ENCODE data around the gene SNX33.
"Not testable (repeated sequence)": the region's sequence is repeated elsewhere in the genome, so short reads cannot be mapped to it uniquely, and the experiment has no call there.

SNX33 gene

DNA sequence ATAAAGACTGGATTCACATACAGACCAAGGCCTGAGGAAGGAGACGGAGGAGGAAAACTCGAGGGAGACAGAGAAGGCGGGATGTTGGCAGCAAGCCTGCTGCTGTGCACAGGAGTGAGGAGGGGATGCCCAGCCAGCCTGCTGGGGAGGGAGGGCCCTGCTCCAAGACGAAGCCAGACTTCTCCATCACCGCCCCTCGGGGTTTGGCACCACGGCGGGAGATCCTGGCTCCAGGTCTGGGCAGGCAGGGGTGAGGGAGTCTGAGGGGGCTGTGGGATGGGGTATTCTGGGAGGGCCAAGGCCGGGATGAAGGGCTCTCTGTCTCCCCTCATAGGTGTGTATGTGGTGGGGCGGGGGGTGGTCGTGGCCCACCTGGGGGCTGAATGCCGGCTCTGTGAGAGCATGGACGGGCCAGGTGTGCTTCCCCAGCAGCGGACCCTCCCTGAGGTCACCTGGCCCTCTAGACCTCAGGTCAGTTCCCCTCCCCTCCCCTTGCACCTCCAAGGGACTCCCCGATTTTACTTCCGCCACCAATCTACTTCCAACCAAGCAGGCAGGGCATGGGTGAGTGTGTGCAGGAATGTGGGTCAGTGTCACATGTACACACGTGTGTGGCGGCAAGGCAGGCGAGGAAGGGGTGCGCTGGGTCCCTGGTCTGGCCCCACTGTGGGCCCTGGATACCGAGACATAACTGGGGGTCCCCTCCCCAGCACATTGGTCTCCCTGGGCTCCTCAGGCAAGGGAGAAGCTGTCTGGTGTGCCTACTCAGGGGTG is 50.4 kb downstream of the SNX33 start:
- H3K27ac ChIP-seq (ENCODE audit: low read depth, low read length); H3K9ac ChIP-seq (ENCODE audit: low read length); H3K4me3 ChIP-seq (ENCODE audit: low read depth, low read length); H3K27me3 ChIP-seq (ENCODE audit: control insufficient read depth, insufficient read depth, low read length); H3K9me3 ChIP-seq (ENCODE audit: control insufficient read depth, insufficient read depth, low read depth, low read length); H3K36me3 ChIP-seq (ENCODE audit: control insufficient read depth, insufficient read depth, low read length): not testable (repeated sequence)
- peaks cover 23% of the 10 kb centered on the region for H3K4me1 ChIP-seq (ENCODE audit: control insufficient read depth, insufficient read depth, low read length)

DNA sequence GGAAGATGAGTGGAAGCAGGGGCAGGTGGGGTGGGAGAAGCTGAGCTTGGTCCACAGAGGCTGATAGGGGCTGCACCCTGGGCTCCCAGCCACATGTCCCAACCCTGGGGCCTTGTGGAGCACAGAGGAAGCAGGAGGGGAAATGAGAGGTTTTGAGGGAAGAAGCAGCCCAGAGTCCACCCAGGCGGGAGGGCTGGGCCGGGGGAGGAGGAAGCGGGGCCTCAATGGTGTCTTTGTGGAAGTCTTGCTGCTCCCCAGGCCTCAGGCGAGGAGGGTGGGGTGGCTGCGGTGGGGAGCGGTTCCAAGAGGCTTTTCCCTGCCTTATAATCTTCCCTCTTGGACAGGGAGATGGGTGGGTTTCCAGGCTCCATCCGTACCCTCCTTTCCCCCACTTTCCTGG is 51.8 kb downstream of the SNX33 start:
- not testable (repeated sequence) for H3K27ac ChIP-seq (ENCODE audit: low read depth, low read length); H3K9me3 ChIP-seq (ENCODE audit: control insufficient read depth, insufficient read depth, low read depth, low read length); H3K4me1 ChIP-seq (ENCODE audit: control insufficient read depth, insufficient read depth, low read length); H3K4me3 ChIP-seq (ENCODE audit: low read depth, low read length); H3K9ac ChIP-seq (ENCODE audit: low read length); H3K27me3 ChIP-seq (ENCODE audit: control insufficient read depth, insufficient read depth, low read length); H3K36me3 ChIP-seq (ENCODE audit: control insufficient read depth, insufficient read depth, low read length)

DNA sequence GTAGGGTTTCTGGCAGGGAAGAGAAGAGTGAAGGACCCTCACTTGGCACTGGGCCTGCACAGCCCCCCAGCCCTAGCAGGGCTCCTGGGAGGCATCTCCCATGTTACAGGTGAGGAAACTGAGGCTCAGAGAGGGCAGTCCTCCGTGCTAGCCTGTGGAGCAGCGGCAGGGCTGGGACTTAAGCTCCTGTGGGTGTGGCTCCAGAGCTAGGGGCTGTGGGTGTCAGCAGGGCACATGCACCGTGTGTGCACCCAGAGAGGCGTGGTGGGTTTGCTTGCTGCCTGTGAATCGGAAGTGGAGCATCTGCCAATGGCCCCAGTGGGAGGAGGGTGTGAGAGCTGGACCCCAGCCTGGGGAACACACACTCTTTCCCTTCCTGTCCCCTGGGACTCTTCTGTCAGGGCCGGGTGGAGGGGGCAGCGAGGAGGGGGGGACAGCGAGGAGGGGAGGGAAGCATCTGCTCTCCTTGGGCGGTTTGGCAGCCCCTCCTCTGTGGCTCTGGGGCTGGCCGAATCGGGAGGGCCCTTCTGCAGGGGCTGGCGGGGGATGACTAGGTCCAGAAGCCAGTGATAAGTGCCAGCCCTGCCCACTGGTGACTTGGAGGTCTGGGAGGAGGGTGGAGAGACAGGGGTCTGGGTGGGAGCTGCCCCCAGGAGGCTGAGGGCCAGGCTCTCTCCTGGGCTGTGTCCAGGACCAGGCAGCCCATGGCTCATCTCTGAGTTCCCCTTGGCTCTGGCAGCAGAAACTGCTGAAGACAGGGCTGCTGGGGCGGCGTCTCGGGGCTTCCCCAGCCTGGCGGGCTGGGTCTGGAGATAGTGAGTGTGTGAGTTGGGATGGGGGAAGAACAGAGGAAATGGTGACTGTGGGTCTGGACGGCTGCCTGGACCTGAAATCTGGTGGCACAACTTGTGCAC is 52.5 kb downstream of the SNX33 start:
- H3K9ac ChIP-seq (ENCODE audit: low read length); H3K9me3 ChIP-seq (ENCODE audit: control insufficient read depth, insufficient read depth, low read depth, low read length); H3K4me3 ChIP-seq (ENCODE audit: low read depth, low read length); H3K27me3 ChIP-seq (ENCODE audit: control insufficient read depth, insufficient read depth, low read length); H3K4me1 ChIP-seq (ENCODE audit: control insufficient read depth, insufficient read depth, low read length); H3K27ac ChIP-seq (ENCODE audit: low read depth, low read length); H3K36me3 ChIP-seq (ENCODE audit: control insufficient read depth, insufficient read depth, low read length): not testable (repeated sequence)

DNA sequence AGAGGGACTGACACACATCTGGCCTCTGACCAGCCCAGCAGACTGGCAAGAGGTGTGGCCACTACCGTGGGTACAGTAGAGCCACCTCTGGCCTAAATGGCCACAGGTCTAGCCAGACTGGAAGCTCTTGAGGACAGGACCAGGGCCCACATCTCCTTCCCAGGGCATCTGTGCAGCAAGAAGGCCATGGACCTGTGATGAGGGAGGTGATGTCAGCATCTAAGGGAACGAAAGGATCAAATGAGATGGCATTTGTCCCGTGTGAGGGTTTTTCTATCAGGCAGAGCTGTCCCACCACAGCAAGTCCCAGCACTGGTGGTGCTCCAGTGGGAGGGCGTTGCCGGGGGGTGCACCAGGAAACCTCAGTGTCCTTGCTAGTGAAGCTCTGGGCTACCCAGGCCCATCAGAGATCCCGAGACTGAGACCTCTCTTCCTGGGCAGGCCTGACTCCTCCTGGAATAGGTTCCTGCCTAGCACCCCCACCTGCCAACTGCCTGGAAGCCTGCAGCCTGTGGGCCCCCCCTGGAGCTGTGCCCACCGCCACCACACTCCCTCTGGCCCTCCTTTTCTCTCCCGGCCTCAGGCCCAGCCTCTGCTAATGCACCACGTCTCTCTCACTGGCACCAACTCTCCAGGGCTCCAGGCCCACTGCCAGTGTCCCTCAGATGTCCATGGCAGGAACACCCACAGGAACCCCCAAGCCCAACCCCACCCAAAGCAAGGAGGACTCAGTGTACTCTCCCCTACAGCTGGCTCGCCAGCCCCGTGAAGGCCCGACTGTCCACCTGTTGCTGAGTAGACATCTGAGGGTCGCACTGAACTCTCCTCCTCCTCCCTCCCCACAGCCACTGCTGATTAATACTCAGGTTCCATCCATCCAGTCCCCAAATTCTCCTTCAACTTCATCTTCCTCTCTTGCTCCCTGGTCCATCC is 53.6 kb downstream of the SNX33 start:
- not testable (repeated sequence) for H3K36me3 ChIP-seq (ENCODE audit: control insufficient read depth, insufficient read depth, low read length); H3K27me3 ChIP-seq (ENCODE audit: control insufficient read depth, insufficient read depth, low read length); H3K4me1 ChIP-seq (ENCODE audit: control insufficient read depth, insufficient read depth, low read length); H3K4me3 ChIP-seq (ENCODE audit: low read depth, low read length); H3K27ac ChIP-seq (ENCODE audit: low read depth, low read length); H3K9me3 ChIP-seq (ENCODE audit: control insufficient read depth, insufficient read depth, low read depth, low read length); H3K9ac ChIP-seq (ENCODE audit: low read length)

DNA sequence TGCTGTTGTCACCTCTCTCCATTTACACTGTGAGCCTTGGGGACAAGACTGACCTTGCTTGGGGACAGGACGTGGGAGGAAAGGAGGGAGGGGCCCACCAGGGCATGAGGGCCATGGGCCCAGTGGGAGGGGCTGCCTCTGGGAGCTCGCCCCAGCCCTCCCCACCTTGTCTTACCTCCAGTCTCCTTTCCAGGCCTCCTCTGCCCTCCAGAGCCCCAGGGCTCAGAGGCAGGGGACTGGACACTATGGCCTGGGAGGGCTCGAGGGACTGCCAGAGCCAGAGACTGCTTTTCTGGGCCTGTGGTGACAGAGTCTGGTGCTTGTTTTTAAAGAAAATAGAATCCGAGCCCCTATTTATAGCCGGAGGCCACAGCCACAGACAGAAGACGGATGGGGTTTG is 54.7 kb downstream of the SNX33 start:
- H3K36me3 ChIP-seq (ENCODE audit: control insufficient read depth, insufficient read depth, low read length) = no peaks in the 10 kb centered on the region
- no peak overlapping the region for H3K27ac ChIP-seq (ENCODE audit: low read depth, low read length)
- H3K9me3 ChIP-seq (ENCODE audit: control insufficient read depth, insufficient read depth, low read depth, low read length) = no peaks in the 10 kb centered on the region
- no peak overlapping the region for H3K4me3 ChIP-seq (ENCODE audit: low read depth, low read length)
- peaks cover 3% of the 10 kb centered on the region; the same call in 1 of the 2 replicates for H3K4me1 ChIP-seq (ENCODE audit: control insufficient read depth, insufficient read depth, low read length)
- no peaks in the 10 kb centered on the region for H3K27me3 ChIP-seq (ENCODE audit: control insufficient read depth, insufficient read depth, low read length)
- no peak overlapping the region for H3K9ac ChIP-seq (ENCODE audit: low read length)

DNA sequence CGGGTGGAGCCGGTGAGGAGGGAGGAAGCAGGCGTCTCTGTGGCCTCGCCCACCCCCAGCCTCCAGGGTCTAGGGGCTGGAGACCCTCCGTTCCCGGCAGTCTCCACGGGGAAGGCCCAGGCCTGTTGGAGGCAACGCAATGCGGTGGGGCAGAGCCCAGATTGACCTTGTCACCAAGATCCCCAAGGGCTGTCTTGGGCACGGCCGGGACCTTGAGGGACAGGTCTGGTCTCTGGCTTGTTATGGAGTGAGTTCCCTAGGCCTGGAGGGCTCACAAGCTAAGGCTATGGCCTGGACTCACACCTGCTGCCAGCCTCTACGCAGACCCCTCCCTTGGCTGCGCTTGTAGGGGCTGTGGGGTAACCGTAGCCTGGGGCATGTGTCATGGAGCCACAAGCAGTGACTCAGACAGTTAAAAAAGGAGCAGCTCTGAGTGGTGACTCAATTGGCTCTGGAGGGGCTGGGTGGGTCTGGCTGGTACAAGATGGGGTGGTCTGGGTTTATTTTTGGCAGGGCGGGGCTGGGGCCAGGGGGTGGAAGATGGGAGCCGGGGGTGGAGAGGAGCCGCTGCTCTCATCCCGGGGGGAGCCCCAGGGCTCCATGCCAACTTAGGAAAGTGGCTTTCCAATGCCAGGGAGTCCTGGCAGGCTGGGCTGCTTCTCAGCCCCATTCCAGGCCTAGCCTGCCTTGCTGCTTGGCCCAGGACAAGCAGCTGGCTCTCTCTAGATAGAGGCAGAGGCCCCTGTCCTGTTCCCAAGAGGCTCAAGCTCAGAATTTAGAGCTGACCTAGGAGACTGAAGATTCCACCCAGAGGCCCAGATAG is 55.9 kb downstream of the SNX33 start:
- H3K27me3 ChIP-seq (ENCODE audit: control insufficient read depth, insufficient read depth, low read length); H3K9ac ChIP-seq (ENCODE audit: low read length); H3K36me3 ChIP-seq (ENCODE audit: control insufficient read depth, insufficient read depth, low read length); H3K27ac ChIP-seq (ENCODE audit: low read depth, low read length); H3K9me3 ChIP-seq (ENCODE audit: control insufficient read depth, insufficient read depth, low read depth, low read length); H3K4me3 ChIP-seq (ENCODE audit: low read depth, low read length); H3K4me1 ChIP-seq (ENCODE audit: control insufficient read depth, insufficient read depth, low read length): not testable (repeated sequence)

DNA sequence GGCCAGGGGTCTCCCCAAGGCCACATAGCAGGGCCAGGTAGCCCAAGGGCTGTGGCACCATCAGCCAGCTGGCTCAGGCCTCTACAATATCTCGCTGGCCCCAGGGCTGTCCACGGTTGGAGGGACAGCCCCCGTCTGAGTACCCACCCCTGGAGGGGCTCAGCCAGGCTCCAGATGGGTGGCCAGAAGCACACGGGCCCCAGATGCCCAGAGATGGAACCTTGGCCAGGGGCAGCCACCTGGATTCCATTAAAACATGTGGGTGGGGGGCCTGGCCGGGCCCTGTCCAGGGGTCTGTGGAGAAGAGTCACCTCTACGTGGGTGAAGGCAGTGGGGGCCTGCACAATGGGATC is 56.5 kb downstream of the SNX33 start:
- Histone ChIP-seq H3K9me3 (ENCODE audit: control insufficient read depth, insufficient read depth, low read depth, low read length) (no peaks in the 10 kb centered on the region), H3K36me3 (ENCODE audit: control insufficient read depth, insufficient read depth, low read length) (no peaks in the 10 kb centered on the region), H3K27me3 (ENCODE audit: control insufficient read depth, insufficient read depth, low read length) (no peaks in the 10 kb centered on the region), H3K4me1 (ENCODE audit: control insufficient read depth, insufficient read depth, low read length) (peaks cover 3% of the 10 kb centered on the region; the same call in 1 of the 2 replicates), H3K9ac (ENCODE audit: low read length) (no peak overlapping the region), H3K27ac (ENCODE audit: low read depth, low read length) (no peak overlapping the region), H3K4me3 (ENCODE audit: low read depth, low read length) (no peak overlapping the region)

DNA sequence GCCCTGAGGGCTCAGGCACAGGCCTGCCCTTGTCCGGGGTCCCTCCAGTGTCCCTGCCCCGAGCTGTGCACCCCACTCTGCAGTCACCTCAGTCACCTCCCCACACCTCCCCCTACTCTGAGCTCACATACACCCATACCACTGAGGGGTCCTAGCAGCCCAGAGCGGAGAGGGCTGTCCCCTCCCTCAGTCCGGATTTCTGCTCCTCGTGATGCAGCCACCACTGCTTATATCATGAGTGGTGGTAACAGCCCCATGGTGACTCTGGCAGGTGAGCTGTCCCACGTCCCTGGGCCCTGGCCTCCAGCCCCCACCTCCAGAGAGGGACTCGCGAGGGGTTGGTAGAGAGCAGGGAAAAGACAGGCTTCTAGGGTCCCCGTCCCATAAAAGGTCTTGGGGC is 56.9 kb downstream of the SNX33 start:
- Histone ChIP-seq H3K27me3 (ENCODE audit: control insufficient read depth, insufficient read depth, low read length) (no peaks in the 10 kb centered on the region), H3K4me3 (ENCODE audit: low read depth, low read length) (no peak overlapping the region), H3K27ac (ENCODE audit: low read depth, low read length) (no peak overlapping the region), H3K36me3 (ENCODE audit: control insufficient read depth, insufficient read depth, low read length) (no peaks in the 10 kb centered on the region), H3K4me1 (ENCODE audit: control insufficient read depth, insufficient read depth, low read length) (peaks cover 3% of the 10 kb centered on the region; the same call in 1 of the 2 replicates), H3K9me3 (ENCODE audit: control insufficient read depth, insufficient read depth, low read depth, low read length) (no peaks in the 10 kb centered on the region), H3K9ac (ENCODE audit: low read length) (no peak overlapping the region)

DNA sequence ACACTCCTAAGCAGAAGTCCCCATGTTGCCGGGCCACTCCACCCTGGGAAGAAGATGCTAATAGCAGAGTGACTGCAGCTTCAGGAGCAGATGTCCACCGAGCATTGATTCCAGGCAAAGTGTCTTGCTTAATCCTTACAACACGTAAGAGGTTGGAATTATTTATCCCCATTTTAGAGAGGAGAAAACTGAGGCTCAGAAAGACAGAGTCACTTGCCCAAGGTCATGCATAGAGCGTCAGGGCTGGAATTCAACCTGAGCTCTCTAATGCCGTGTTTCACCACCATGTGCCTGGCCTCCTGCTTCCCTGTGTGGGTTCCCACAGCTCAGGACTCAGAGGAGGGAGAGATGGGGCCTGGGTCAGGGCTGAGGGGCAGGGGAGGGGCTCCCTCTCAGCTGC is 57.7 kb downstream of the SNX33 start:
- not testable (repeated sequence) for H3K4me3 ChIP-seq (ENCODE audit: low read depth, low read length); H3K9ac ChIP-seq (ENCODE audit: low read length); H3K4me1 ChIP-seq (ENCODE audit: control insufficient read depth, insufficient read depth, low read length); H3K9me3 ChIP-seq (ENCODE audit: control insufficient read depth, insufficient read depth, low read depth, low read length); H3K27ac ChIP-seq (ENCODE audit: low read depth, low read length); H3K36me3 ChIP-seq (ENCODE audit: control insufficient read depth, insufficient read depth, low read length); H3K27me3 ChIP-seq (ENCODE audit: control insufficient read depth, insufficient read depth, low read length)

DNA sequence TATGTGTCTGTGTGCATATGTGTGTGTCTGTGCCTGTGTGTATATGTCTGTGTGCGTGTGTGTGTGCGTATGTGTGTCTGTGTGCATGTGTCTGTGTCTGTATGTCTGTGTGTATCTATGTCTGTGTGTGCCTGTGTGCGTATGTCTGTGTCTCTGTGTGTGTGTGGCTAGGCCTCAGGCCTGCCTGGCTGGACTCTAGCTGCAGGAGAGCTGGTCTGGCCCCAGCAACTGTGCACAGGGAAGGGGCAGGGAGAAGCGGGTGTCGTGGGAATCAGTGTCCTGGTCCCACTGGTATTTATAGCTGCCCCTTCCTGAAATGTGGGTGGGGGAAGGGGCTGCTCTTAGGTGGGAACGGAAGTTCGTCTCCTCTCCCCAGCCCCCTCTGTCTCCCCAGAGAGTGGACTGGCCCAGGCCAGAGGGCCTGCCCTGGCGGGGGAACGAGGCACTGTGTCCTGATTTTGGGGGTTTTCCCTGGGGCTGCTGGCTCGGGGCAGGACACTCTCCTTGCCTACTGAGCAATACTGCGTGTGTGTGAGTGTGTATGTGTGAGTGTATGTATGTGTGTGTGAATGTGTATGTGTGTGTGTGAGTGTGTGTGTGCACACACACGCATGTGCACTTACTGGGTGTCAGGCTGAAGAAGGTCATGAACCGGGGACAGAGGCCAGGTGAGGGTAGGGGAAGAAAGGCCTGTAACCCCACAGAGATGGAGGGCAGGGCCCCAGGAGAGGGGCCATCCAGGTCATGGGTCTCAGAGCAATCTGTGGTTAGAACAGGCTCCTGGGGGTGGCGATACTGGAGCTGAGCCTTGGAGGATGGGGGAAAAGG is 58.4 kb downstream of the SNX33 start:
- Histone ChIP-seq H3K9ac (ENCODE audit: low read length) (no peak overlapping the region), H3K36me3 (ENCODE audit: control insufficient read depth, insufficient read depth, low read length) (no peaks in the 10 kb centered on the region), H3K9me3 (ENCODE audit: control insufficient read depth, insufficient read depth, low read depth, low read length) (no peaks in the 10 kb centered on the region), H3K27me3 (ENCODE audit: control insufficient read depth, insufficient read depth, low read length) (no peaks in the 10 kb centered on the region), H3K4me1 (ENCODE audit: control insufficient read depth, insufficient read depth, low read length) (peaks cover 3% of the 10 kb centered on the region; the same call in 1 of the 2 replicates), H3K4me3 (ENCODE audit: low read depth, low read length) (no peak overlapping the region), H3K27ac (ENCODE audit: low read depth, low read length) (no peak overlapping the region)
